GM21447 (cell line): Measurements from ENCODE around the gene KLF9.

Source experiments
- ATAC-seq: cut with Tn5 transposase; IDR thresholded peaks from one replicate; pipeline ENCODE4 v1.9.1; 2021; ENCODE audit not compliant: unreplicated experiment

Gene KLF9

DNA sequence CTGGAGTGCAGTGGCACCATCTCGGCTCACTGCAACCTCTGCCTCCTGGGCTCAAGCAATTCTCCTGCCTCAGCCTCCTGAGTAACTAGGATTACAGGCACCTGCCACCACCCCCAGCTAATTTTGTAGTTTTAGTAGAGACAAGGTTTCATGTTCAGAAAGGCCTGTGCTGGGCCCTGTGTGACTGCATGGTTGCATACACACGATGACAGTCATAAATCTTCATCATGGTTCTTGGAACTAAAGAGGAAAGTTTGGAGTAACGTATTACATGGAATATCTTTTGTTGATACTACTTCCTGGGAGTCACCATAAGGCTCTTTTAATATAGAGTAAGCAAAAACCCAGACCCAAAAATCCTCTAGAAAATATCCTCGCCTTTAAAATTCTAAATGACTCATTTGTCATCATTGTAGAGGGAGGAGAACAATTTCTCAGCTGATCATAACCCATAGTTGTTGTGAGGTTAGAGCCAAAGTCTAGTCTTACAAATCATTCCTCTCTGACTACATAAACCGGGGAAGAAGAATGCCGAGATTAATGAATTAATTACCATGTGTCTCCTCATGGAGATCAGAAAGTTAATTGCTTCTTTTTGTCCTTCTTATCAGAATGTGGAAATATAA lies 47.0 kb downstream of the KLF9 start:
- ATAC-seq = no peak

GRCh38 chr9:70363760-70364159 lies 50.7 kb downstream of the KLF9 start:
- ATAC-seq = no peak

- no peak for ATAC-seq
Measured at GRCh38 chr9:70362952-70363351, 51.5 kb downstream of the KLF9 start.

DNA sequence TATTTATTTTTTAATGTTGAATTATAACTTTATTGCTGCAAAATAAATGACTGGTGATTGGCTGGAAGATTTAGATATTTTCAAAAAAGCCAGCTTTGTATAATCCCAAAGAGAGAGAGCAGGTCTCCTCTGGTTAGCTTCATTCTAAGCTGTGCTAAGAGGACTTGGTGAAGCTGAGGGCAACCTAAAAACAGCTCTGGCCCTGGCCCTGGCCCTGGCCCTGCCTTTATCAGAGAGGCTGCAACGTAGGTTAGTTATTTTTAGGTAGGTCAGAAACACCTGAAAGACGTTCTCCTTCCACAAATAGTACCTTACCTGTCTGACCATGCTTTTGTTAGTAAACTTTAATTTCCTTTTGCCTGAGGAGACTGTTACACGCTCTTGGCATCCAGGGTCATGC lies 58.7 kb downstream of the KLF9 start:
- no peak for ATAC-seq

- ATAC-seq = no peak
Measured at GRCh38 chr9:70352802-70353201, 61.7 kb downstream of the KLF9 start.

- no peak for ATAC-seq
Measured at GRCh38 chr9:70352356-70352755, 62.1 kb downstream of the KLF9 start.

DNA sequence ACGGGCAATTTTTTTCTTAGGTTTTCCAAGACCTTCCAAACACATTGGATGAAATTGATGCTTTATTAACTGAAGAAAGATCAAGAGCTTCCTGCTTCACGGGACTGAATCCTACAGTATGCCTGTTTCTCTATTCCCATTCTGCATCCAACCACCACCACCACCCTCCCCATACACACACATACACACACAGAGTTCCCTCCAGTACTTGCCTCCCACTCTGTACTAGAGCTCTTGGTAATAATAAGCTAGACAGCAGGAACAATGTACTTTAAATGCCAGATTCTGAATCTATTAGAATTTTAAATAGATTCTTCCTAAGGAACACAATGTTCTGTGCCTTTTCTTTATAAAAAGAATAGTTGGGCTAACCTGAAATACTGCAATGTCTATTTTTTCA lies 67.4 kb downstream of the KLF9 start:
- ATAC-seq = no peak

DNA sequence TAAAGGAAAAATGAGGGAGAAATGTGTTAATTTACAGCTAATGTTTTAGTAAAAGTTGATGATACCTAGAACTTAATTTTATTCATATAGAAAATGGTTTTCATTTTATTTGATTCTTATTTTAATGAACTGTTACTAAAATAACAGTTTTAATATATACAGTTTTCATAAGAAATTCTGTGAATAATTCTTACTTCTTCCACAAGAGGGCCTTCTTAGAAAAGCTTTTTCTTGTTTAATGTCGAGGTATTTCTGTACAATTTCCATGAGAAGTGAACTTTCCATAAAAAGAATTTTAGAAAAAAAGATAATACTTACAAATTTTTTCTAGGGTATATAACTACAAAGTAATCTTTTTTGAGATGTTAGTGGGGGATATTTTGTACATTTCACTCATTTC lies 73.9 kb downstream of the KLF9 start:
- ATAC-seq = no peak
